ENCODE measurements around the gene ABCC4. TPM values are rescaled to one million over a fixed set of nuclear protein-coding genes. Genes with fewer than 3 reads are reported as not detected.

The ABCC4 gene
- polyA plus RNA-seq, 1 donor = 15.1 TPM

DNA sequence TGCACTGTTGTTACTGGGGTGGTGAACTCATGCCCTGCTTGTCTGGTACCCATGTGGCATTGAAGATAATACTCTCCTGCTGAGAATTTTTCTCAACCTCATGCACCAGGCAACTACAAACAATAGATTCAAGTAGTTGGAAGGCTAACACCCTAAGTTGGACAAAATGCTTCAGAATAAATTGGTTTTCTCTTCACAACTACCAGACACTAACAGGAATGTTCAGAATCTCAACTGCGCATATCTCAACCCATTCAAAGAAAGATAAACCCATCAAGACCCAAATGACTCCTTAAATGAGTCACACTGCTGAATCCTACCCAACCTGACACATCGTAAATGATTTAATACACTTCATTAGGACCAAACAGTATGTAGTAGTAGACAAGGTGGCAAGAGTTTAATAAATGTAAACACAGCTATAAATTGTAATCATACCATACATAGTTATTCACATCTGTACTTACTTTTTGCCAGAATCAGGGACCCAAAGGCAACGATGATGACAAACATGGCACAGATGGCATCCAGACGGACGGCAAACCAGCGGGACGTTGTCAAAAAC lies 227.4 kb downstream of the ABCC4 start:
- H3K4me3 ChIP-seq (ENCODE audit: low read length) = no peak overlapping the region
- no peaks in the 10 kb centered on the region for H3K27me3 ChIP-seq (ENCODE audit: control insufficient read depth, insufficient read depth, low read length)
- H3K27ac ChIP-seq (ENCODE audit: low read length) = no peak overlapping the region
- DNase-seq = no peak
- H3K4me1 ChIP-seq (ENCODE audit: control insufficient read depth, insufficient read depth, low read length) = no peaks in the 10 kb centered on the region
- 100% methylated on average over 2 of the region's 7 CpGs for WGBS (ENCODE audit: insufficient coverage, low lambda C conversion rate)
- H3K9me3 ChIP-seq (ENCODE audit: control insufficient read depth, low read depth, low read length) = no peaks in the 10 kb centered on the region
- H3K36me3 ChIP-seq (ENCODE audit: control insufficient read depth, insufficient read depth, low read length) = peaks cover 19% of the 10 kb centered on the region

DNA sequence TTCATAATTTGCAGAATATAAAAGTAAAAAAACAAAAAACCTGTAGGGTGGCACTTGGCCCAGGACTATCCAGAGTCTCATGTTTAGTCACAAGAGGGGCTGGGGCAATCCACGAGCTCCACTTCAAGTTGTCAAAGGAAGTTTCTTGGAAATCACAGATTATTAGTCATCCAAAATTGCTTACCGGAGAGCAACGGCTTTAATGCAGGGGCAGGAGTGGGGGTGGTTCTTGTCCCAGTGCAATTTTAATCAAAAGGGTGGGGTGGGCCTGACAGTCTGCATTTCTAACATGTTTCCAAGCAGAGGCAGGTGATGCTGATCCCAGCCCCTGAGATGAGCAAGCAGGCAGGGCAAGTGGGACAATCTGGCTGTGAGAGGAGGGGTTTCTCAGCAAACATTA lies 233.9 kb downstream of the ABCC4 start:
- H3K36me3 ChIP-seq (ENCODE audit: control insufficient read depth, insufficient read depth, low read length) = peaks cover 14% of the 10 kb centered on the region
- H3K27me3 ChIP-seq (ENCODE audit: control insufficient read depth, insufficient read depth, low read length) = no peaks in the 10 kb centered on the region
- no peaks in the 10 kb centered on the region for H3K9me3 ChIP-seq (ENCODE audit: control insufficient read depth, low read depth, low read length)
- H3K4me1 ChIP-seq (ENCODE audit: control insufficient read depth, insufficient read depth, low read length) = no peaks in the 10 kb centered on the region
- DNase-seq = no peak
- H3K4me3 ChIP-seq (ENCODE audit: low read length) = no peak overlapping the region
- no CpG with 5 or more reads among the region's 3 CpGs for WGBS (ENCODE audit: insufficient coverage, low lambda C conversion rate)
- H3K27ac ChIP-seq (ENCODE audit: low read length) = no peak overlapping the region

DNA sequence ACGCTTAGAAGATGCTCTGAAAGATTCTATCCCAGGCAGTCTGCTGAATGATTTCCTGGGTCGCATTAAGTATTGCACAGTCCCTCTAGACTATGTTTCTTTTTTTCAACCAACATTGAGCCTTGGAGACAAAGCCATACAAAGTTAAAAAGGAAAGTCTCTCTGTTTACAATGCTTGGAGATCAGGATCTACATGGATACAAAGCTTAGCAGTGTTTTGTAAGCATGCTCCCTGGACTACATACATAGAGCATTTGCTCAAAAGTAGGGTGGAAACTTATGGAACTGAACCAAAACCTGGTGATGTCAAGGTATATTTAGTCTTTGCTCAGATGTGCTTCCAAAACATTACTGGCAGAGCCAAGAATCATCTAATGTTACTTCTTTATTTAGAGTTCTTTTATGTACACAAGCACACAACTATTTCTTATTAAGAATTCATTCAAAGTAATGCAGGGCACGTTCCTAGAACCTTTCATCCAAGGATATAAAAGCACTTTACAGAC lies 241.2 kb downstream of the ABCC4 start:
- WGBS (ENCODE audit: insufficient coverage, low lambda C conversion rate) = no CpG with 5 or more reads among the region's 3 CpGs
- Histone ChIP-seq H3K4me1 (ENCODE audit: control insufficient read depth, insufficient read depth, low read length) (no peaks in the 10 kb centered on the region), H3K36me3 (ENCODE audit: control insufficient read depth, insufficient read depth, low read length) (no peaks in the 10 kb centered on the region), H3K27ac (ENCODE audit: low read length) (no peak overlapping the region), H3K27me3 (ENCODE audit: control insufficient read depth, insufficient read depth, low read length) (no peaks in the 10 kb centered on the region), H3K4me3 (ENCODE audit: low read length) (no peak overlapping the region), H3K9me3 (ENCODE audit: control insufficient read depth, low read depth, low read length) (no peaks in the 10 kb centered on the region)
- no peak for DNase-seq

DNA sequence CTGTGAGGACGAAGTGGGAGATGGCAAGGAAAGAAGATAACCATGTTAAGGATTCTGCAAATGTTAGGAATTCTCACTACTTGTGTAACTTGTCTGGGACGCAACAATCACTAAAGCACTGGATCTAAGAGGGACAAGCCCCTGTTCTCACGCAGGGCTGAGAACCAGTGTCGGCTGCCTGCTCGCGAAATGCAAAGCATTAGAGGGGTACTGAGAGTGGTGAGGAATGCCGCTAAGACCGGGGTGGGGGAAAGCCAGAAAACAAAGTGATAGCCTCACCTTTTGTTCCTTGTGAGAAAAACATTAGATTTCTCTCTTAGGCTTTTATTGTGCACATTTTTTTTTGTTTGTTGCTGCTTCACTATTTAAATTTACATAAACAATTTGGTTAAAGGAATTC lies 241.9 kb downstream of the ABCC4 start:
- no peak for DNase-seq
- Histone ChIP-seq H3K4me1 (ENCODE audit: control insufficient read depth, insufficient read depth, low read length) (no peaks in the 10 kb centered on the region), H3K27me3 (ENCODE audit: control insufficient read depth, insufficient read depth, low read length) (no peaks in the 10 kb centered on the region), H3K27ac (ENCODE audit: low read length) (no peak overlapping the region), H3K36me3 (ENCODE audit: control insufficient read depth, insufficient read depth, low read length) (no peaks in the 10 kb centered on the region), H3K9me3 (ENCODE audit: control insufficient read depth, low read depth, low read length) (no peaks in the 10 kb centered on the region), H3K4me3 (ENCODE audit: low read length) (no peak overlapping the region)
- WGBS (ENCODE audit: insufficient coverage, low lambda C conversion rate) = 86% methylated on average over 4 of the region's 8 CpGs

DNA sequence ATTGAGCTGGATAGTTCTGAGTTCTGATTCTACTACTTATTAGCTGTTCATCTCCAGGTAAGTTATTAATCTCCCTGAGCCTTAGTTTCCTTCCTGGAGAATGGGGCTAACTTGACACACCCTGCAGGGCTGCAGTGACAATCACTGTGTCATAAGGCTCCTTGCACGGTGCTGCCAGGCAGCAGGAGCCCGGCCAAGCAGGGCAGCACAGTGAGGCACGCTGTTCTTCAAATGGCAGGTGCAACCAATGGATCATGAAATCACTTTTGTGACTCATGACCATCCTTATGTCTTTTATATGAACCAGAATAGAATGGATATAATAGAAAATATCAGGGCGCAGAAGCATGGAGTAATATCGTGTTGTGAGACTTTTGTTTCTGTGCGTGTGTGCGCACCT lies 242.6 kb downstream of the ABCC4 start:
- H3K9me3 ChIP-seq (ENCODE audit: control insufficient read depth, low read depth, low read length) = no peaks in the 10 kb centered on the region
- no CpG with 5 or more reads among the region's 7 CpGs for WGBS (ENCODE audit: insufficient coverage, low lambda C conversion rate)
- H3K4me1 ChIP-seq (ENCODE audit: control insufficient read depth, insufficient read depth, low read length) = no peaks in the 10 kb centered on the region
- no peaks in the 10 kb centered on the region for H3K27me3 ChIP-seq (ENCODE audit: control insufficient read depth, insufficient read depth, low read length)
- no peak overlapping the region for H3K4me3 ChIP-seq (ENCODE audit: low read length)
- no peak for DNase-seq
- no peak overlapping the region for H3K27ac ChIP-seq (ENCODE audit: low read length)
- H3K36me3 ChIP-seq (ENCODE audit: control insufficient read depth, insufficient read depth, low read length) = no peaks in the 10 kb centered on the region

DNA sequence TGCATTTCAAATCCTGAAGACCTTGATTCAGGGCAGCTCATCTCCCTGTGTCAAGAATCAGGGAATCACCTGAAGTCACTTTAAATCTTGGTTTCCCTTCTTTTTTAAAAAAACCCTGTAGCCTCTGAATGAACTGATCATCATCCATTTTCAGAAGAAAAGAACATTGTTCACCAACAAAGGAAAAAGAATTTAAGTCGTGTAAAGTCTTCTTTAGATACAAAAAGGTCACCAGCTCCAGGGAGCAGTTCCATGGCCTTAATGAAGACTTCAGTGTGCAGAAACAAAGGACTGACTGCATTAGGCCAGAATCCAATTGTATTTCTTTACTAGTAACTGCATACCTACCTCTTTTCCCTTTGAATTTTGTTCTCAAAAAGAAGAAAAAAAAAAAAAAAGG lies 245.0 kb downstream of the ABCC4 start:
- no peaks in the 10 kb centered on the region for H3K9me3 ChIP-seq (ENCODE audit: control insufficient read depth, low read depth, low read length)
- no peaks in the 10 kb centered on the region for H3K27me3 ChIP-seq (ENCODE audit: control insufficient read depth, insufficient read depth, low read length)
- DNase-seq = no peak
- H3K27ac ChIP-seq (ENCODE audit: low read length) = no peak overlapping the region
- no peak overlapping the region for H3K4me3 ChIP-seq (ENCODE audit: low read length)
- no peaks in the 10 kb centered on the region for H3K36me3 ChIP-seq (ENCODE audit: control insufficient read depth, insufficient read depth, low read length)
- H3K4me1 ChIP-seq (ENCODE audit: control insufficient read depth, insufficient read depth, low read length) = no peaks in the 10 kb centered on the region
- no CpG with 5 or more reads among the region's 1 CpG for WGBS (ENCODE audit: insufficient coverage, low lambda C conversion rate)

DNA sequence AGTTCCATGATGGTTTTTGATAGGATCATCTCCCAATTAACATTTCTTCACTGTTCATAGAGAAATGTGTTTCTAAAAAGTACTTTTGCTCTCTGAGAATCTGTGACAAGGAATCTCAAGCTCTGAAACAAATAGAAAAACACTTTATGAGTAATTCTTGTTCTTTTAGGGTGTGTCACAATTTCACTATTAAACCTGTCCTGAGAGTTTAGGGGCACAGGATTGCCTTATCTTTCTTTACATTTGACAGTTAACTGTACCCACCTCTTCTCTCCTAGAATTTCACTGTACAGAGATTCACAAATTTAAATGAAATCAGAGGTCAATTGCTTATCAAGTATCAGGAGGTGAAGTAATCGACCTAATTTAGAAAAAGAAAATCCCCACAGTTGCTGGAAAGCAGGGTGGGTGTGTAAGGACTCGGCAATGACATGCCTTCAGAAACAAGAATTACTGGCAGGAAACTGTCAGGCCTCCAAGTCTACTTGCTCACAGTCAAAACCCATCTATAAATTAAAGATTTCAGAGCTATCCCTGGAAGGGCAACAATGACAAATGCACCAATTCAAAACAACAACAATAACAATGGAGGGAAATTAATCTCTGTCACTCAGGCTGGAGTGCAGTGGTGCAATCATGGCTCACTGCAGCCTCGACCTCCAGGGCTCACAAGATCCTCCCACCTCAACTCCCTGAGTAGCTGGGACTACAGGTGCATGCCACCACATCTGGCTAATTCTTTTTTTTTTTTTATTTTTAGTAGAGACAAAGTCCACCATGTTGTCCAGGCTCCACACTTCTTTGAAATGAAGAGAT lies 250.2 kb downstream of the ABCC4 start:
- Histone ChIP-seq H3K27ac (ENCODE audit: low read length) (no peak overlapping the region), H3K27me3 (ENCODE audit: control insufficient read depth, insufficient read depth, low read length) (no peaks in the 10 kb centered on the region), H3K9me3 (ENCODE audit: control insufficient read depth, low read depth, low read length) (no peaks in the 10 kb centered on the region), H3K4me3 (ENCODE audit: low read length) (no peak overlapping the region), H3K36me3 (ENCODE audit: control insufficient read depth, insufficient read depth, low read length) (no peaks in the 10 kb centered on the region), H3K4me1 (ENCODE audit: control insufficient read depth, insufficient read depth, low read length) (no peaks in the 10 kb centered on the region)
- no CpG with 5 or more reads among the region's 3 CpGs for WGBS (ENCODE audit: insufficient coverage, low lambda C conversion rate)
- DNase-seq = no peak

DNA sequence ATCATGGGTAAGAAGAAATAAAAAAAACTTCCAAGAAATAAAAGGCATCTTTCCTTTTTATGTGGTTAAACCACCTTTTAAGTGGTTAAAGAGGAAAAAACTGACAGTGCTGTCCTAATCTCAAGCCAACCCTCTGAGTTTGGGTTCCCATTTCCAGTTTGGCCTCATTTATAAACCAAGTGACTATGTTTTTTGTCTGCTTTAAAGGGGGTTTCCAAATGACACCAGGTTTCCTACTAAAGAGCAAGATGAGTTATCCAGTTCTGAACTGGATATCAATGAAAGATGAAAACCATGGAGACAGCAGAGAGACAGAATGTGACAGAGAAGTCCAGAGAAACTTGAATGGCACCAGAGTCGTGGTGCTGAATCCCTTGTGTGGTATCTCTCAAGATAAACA lies 251.5 kb downstream of the ABCC4 start:
- H3K36me3 ChIP-seq (ENCODE audit: control insufficient read depth, insufficient read depth, low read length) = no peaks in the 10 kb centered on the region
- H3K4me1 ChIP-seq (ENCODE audit: control insufficient read depth, insufficient read depth, low read length) = no peaks in the 10 kb centered on the region
- H3K27me3 ChIP-seq (ENCODE audit: control insufficient read depth, insufficient read depth, low read length) = no peaks in the 10 kb centered on the region
- H3K27ac ChIP-seq (ENCODE audit: low read length) = no peak overlapping the region
- H3K4me3 ChIP-seq (ENCODE audit: low read length) = no peak overlapping the region
- WGBS (ENCODE audit: insufficient coverage, low lambda C conversion rate) = no CpG with 5 or more reads among the region's 1 CpG
- DNase-seq = no peak
- no peaks in the 10 kb centered on the region for H3K9me3 ChIP-seq (ENCODE audit: control insufficient read depth, low read depth, low read length)

DNA sequence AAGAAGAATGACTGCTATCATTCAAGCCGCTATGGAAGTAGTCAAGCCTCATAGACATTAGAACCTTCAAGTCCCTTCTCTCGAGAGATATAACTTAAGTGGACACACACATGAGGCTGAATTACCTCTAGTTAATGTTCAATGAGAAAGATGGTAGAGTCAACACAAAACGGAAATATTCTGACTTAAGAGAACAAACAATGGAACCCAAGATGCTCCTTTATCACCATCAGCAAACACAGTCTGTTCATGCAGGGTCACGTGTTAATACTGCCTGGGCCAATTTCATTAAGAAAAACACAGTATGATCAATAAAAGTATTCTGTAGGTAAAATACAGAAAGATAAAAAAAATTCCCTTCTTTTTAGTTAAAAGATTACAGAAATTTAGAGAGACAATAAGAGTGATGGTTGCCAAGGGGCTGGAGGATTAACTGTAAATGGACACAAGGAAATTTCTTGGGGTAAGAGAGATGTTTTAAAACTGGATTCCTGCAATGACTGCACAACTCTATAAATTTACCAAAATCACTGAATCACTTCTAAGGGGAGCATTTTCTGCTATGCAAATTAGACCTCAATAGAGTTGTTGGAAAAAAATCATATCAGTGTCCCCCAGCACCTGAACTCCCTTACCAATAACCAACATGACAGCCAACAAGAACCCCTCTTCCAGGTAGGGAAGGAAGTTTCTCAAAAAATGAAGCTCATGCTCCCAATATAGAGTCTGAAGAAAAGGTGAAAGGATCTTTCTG lies 256.6 kb downstream of the ABCC4 start:
- Histone ChIP-seq H3K9me3 (ENCODE audit: control insufficient read depth, low read depth, low read length) (no peaks in the 10 kb centered on the region), H3K27me3 (ENCODE audit: control insufficient read depth, insufficient read depth, low read length) (no peaks in the 10 kb centered on the region), H3K27ac (ENCODE audit: low read length) (no peak overlapping the region), H3K4me3 (ENCODE audit: low read length) (no peak overlapping the region), H3K36me3 (ENCODE audit: control insufficient read depth, insufficient read depth, low read length) (no peaks in the 10 kb centered on the region), H3K4me1 (ENCODE audit: control insufficient read depth, insufficient read depth, low read length) (no peaks in the 10 kb centered on the region)
- WGBS (ENCODE audit: insufficient coverage, low lambda C conversion rate) = no CpG with 5 or more reads among the region's 4 CpGs
- DNase-seq = peak in 1 of 2 donors; percentile 9

DNA sequence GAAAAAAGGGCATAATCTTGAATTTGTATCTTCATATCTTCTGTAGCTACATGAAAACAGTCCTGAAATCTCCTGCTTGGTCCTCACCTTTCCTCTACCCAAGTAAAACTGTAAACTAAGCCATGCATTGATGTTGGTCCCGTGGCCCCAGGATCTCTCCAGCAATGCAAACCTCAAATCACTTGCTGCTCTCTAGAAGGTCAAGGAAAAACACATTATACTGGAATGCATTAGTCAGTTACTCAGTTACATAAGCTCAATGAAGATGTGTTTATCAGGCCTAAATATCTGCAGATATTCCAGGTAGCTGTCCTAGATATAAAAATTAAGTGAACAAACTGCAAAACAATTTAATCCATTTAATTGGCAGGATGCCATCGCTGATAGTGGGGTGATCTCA lies 261.8 kb downstream of the ABCC4 start:
- H3K9me3 ChIP-seq (ENCODE audit: control insufficient read depth, low read depth, low read length) = no peaks in the 10 kb centered on the region
- 80% methylated on average over 2 of the region's 2 CpGs for WGBS (ENCODE audit: insufficient coverage, low lambda C conversion rate)
- no peaks in the 10 kb centered on the region for H3K4me1 ChIP-seq (ENCODE audit: control insufficient read depth, insufficient read depth, low read length)
- DNase-seq = no peak
- no peaks in the 10 kb centered on the region for H3K36me3 ChIP-seq (ENCODE audit: control insufficient read depth, insufficient read depth, low read length)
- no peak overlapping the region for H3K27ac ChIP-seq (ENCODE audit: low read length)
- no peak overlapping the region for H3K4me3 ChIP-seq (ENCODE audit: low read length)
- H3K27me3 ChIP-seq (ENCODE audit: control insufficient read depth, insufficient read depth, low read length) = no peaks in the 10 kb centered on the region
